Karpas-422 (cell line): Measurements from ENCODE around the gene CCDC28A. TPM values are rescaled to one million over a fixed set of nuclear protein-coding genes. Genes with fewer than 3 reads are reported as not detected.

Source experiments
- DNase-seq: peaks from one replicate; pipeline ENCODE4 v3.0.0-alpha.2; 2015
- H2AFZ ChIP-seq: fragments of 200-600 bp; sonication (generic); 2 replicates; pipeline ENCODE4 v1.6.1; 2014; ENCODE audit warnings: antibody characterized with exemption, low read length, mixed read lengths
- H3K27ac ChIP-seq: fragments of 200-600 bp; sonication (generic); 2 replicates; pipeline ENCODE4 v1.5.1; 2014; ENCODE audit warnings: mild to moderate bottlenecking, low read length, moderate library complexity
- H3K27me3 ChIP-seq: fragments of 200-600 bp; sonication (generic); 2 replicates; pipeline ENCODE4 v1.6.1; 2014; ENCODE audit warnings: low read length, mixed read lengths
- H3K36me3 ChIP-seq: fragments of 200-600 bp; sonication (generic); 2 replicates; pipeline ENCODE4 v1.6.1; 2014; ENCODE audit warnings: low read length, mixed read lengths; ENCODE audit not compliant: insufficient read depth
- H3K4me1 ChIP-seq: fragments of 200-600 bp; sonication (generic); 2 replicates; pipeline ENCODE4 v1.6.1; 2014; ENCODE audit warnings: mild to moderate bottlenecking, low read length, mixed read lengths
- H3K4me2 ChIP-seq: fragments of 200-600 bp; sonication (generic); 2 replicates; pipeline ENCODE4 v1.6.1; 2014; ENCODE audit warnings: low read length, low read depth, mild to moderate bottlenecking; ENCODE audit not compliant: poor library complexity, severe bottlenecking
- H3K4me3 ChIP-seq: fragments of 200-600 bp; sonication (generic); 2 replicates; pipeline ENCODE4 v1.5.1; 2014; ENCODE audit warnings: mild to moderate bottlenecking, antibody characterized with exemption, low read length, mixed read lengths
- H3K79me2 ChIP-seq: fragments of 200-600 bp; sonication (generic); 2 replicates; pipeline ENCODE4 v1.6.1; 2014; ENCODE audit warnings: mild to moderate bottlenecking, low read length, mixed read lengths
- H3K9ac ChIP-seq: fragments of 200-600 bp; sonication (generic); 2 replicates; pipeline ENCODE4 v1.6.0; 2014; ENCODE audit warnings: low read length
- H3K9me2 ChIP-seq: fragments of 200-600 bp; sonication (generic), shearing (Covaris generic); replicated peaks from 2 replicates; pipeline ENCODE4 v1.6.0; 2014; ENCODE audit warnings: mild to moderate bottlenecking, low read length, moderate library complexity; ENCODE audit not compliant: insufficient read depth
- H3K9me3 ChIP-seq: fragments of 300-700, 200-600 bp; sonication (generic); 2 replicates; pipeline ENCODE4 v1.6.1; 2014; ENCODE audit warnings: low read length, mixed read lengths
- H4K20me1 ChIP-seq: fragments of 200-600 bp; sonication (generic); 2 replicates; pipeline ENCODE4 v1.6.1; 2014; ENCODE audit warnings: mild to moderate bottlenecking, antibody characterized with exemption, low read length, low read depth; ENCODE audit not compliant: insufficient read depth
- total RNA-seq: library from RNA; depleted of rRNA; stranded (reverse); fragments of >200 nt; shearing (Covaris generic); gene quantifications from 2 replicates; pipeline ENCODE4 v1.2.3, GENCODE V29; 2014; ENCODE audit warnings: low replicate concordance

CCDC28A gene
- total RNA-seq, 1 experiment from 2014 or later = 55.2 TPM

- no peak overlapping the region for H3K4me3 ChIP-seq
- H3K9me3 ChIP-seq = no peaks in the 10 kb centered on the region
- no peak overlapping the region for H3K4me2 ChIP-seq
- no peak overlapping the region for H3K27ac ChIP-seq
- no peak overlapping the region for H3K9ac ChIP-seq
- no peaks in the 10 kb centered on the region for H3K9me2 ChIP-seq
- no peaks in the 10 kb centered on the region for H4K20me1 ChIP-seq
- no peaks in the 10 kb centered on the region for H3K27me3 ChIP-seq
- H3K4me1 ChIP-seq = peaks cover 11% of the 10 kb centered on the region
- no peaks in the 10 kb centered on the region for H3K79me2 ChIP-seq
- no peak for DNase-seq
- no peaks in the 10 kb centered on the region for H3K36me3 ChIP-seq
- no peak overlapping the region for H2AFZ ChIP-seq
These were observed 27.0 kb downstream of the CCDC28A start for GRCh38 chr6:138800377-138801150.

- Histone ChIP-seq H3K27me3 (no peaks in the 10 kb centered on the region), H3K9ac (no peak overlapping the region), H3K4me2 (no peak overlapping the region), H3K27ac (no peak overlapping the region), H3K4me3 (no peak overlapping the region), H4K20me1 (no peaks in the 10 kb centered on the region), H3K79me2 (no peaks in the 10 kb centered on the region), H3K4me1 (peaks cover 23% of the 10 kb centered on the region), H3K9me2 (0 out of 2 replicates have a peak, but pooled peaks cover 3% of the 10 kb centered on the region), H3K36me3 (no peaks in the 10 kb centered on the region), H2AFZ (no peak overlapping the region), H3K9me3 (no peaks in the 10 kb centered on the region)
- no peak for DNase-seq
These were observed 29.8 kb downstream of the CCDC28A start for GRCh38 chr6:138803331-138803730.

- no peak overlapping the region for H3K9ac ChIP-seq
- no peak for DNase-seq
- H3K9me2 ChIP-seq = 0 out of 2 replicates have a peak, but pooled peaks cover 3% of the 10 kb centered on the region
- no peak overlapping the region for H3K4me3 ChIP-seq
- H2AFZ ChIP-seq = no peak overlapping the region
- H3K27ac ChIP-seq = no peak overlapping the region
- no peaks in the 10 kb centered on the region for H3K79me2 ChIP-seq
- H3K27me3 ChIP-seq = no peaks in the 10 kb centered on the region
- peaks cover 23% of the 10 kb centered on the region for H3K4me1 ChIP-seq
- no peaks in the 10 kb centered on the region for H3K36me3 ChIP-seq
- H3K9me3 ChIP-seq = no peaks in the 10 kb centered on the region
- no peaks in the 10 kb centered on the region for H4K20me1 ChIP-seq
- H3K4me2 ChIP-seq = no peak overlapping the region
These were observed 30.3 kb downstream of the CCDC28A start for GRCh38 chr6:138803861-138804260.

- no peaks in the 10 kb centered on the region for H3K79me2 ChIP-seq
- 0 out of 2 replicates have a peak, but pooled peaks cover 3% of the 10 kb centered on the region for H3K9me2 ChIP-seq
These were observed 31.6 kb downstream of the CCDC28A start for GRCh38 chr6:138805016-138805765.

GRCh38 chr6:138806889-138807288, 33.3 kb downstream of the CCDC28A start:
- Histone ChIP-seq H2AFZ (no peak overlapping the region), H3K9me2 (0 out of 2 replicates have a peak, but pooled peaks cover 3% of the 10 kb centered on the region), H4K20me1 (no peaks in the 10 kb centered on the region), H3K4me2 (peak overlapping the region; percentile 34), H3K9me3 (no peaks in the 10 kb centered on the region), H3K27me3 (no peaks in the 10 kb centered on the region), H3K27ac (no peak overlapping the region), H3K4me3 (no peak overlapping the region), H3K4me1 (peaks cover 23% of the 10 kb centered on the region), H3K36me3 (no peaks in the 10 kb centered on the region), H3K79me2 (no peaks in the 10 kb centered on the region), H3K9ac (no peak overlapping the region)
- DNase-seq = peak; percentile 72

More at GRCh38 chr6:138805016-138805765, 31.6 kb downstream of the CCDC28A start:
- no peaks in the 10 kb centered on the region for H3K27me3 ChIP-seq
- H3K9me3 ChIP-seq = no peaks in the 10 kb centered on the region
- no peak overlapping the region for H2AFZ ChIP-seq
- no peaks in the 10 kb centered on the region for H4K20me1 ChIP-seq
- DNase-seq = no peak
- H3K36me3 ChIP-seq = no peaks in the 10 kb centered on the region
- H3K27ac ChIP-seq = no peak overlapping the region
- H3K4me2 ChIP-seq = peak overlapping the region; percentile 24
- H3K4me1 ChIP-seq = peaks cover 23% of the 10 kb centered on the region
- H3K4me3 ChIP-seq = no peak overlapping the region
- H3K9ac ChIP-seq = no peak overlapping the region

GRCh38 chr6:138809677-138810076, 36.1 kb downstream of the CCDC28A start:
- Histone ChIP-seq H2AFZ (no peak overlapping the region), H3K9me3 (no peaks in the 10 kb centered on the region), H3K79me2 (no peaks in the 10 kb centered on the region), H3K4me1 (peaks cover 23% of the 10 kb centered on the region), H4K20me1 (no peaks in the 10 kb centered on the region), H3K4me3 (no peak overlapping the region), H3K4me2 (no peak overlapping the region), H3K27me3 (no peaks in the 10 kb centered on the region), H3K36me3 (no peaks in the 10 kb centered on the region), H3K9ac (no peak overlapping the region), H3K27ac (no peak overlapping the region), H3K9me2 (0 out of 2 replicates have a peak, but pooled peaks cover 3% of the 10 kb centered on the region)
- DNase-seq = no peak

GRCh38 chr6:138811866-138812265, 38.3 kb downstream of the CCDC28A start:
- Histone ChIP-seq H3K9me2 (no peaks in the 10 kb centered on the region), H3K27me3 (no peaks in the 10 kb centered on the region), H4K20me1 (no peaks in the 10 kb centered on the region), H3K9ac (no peak overlapping the region), H2AFZ (no peak overlapping the region), H3K36me3 (no peaks in the 10 kb centered on the region), H3K27ac (no peak overlapping the region), H3K4me3 (no peak overlapping the region), H3K9me3 (no peaks in the 10 kb centered on the region), H3K79me2 (no peaks in the 10 kb centered on the region), H3K4me1 (peaks cover 8% of the 10 kb centered on the region), H3K4me2 (no peak overlapping the region)
- DNase-seq = no peak

- Histone ChIP-seq H3K4me1 (peaks cover 11% of the 10 kb centered on the region), H3K36me3 (no peaks in the 10 kb centered on the region), H3K9ac (no peak overlapping the region), H3K9me2 (no peaks in the 10 kb centered on the region), H3K4me2 (no peak overlapping the region), H2AFZ (no peak overlapping the region), H3K27ac (no peak overlapping the region), H3K4me3 (no peak overlapping the region), H4K20me1 (no peaks in the 10 kb centered on the region), H3K27me3 (no peaks in the 10 kb centered on the region), H3K79me2 (no peaks in the 10 kb centered on the region), H3K9me3 (no peaks in the 10 kb centered on the region)
- no peak for DNase-seq
These were observed 40.7 kb downstream of the CCDC28A start for GRCh38 chr6:138814179-138814834.
